Neural progenitor cell (in vitro differentiated cells): Measurements from ENCODE around the gene DOCK11.

ENCODE experiments used
- EZH2 ChIP-seq: fragments of 200-600 bp; sonication (generic); IDR thresholded peaks from 2 replicates; pipeline ENCODE4 v1.6.1; 2017; ENCODE audit warnings: antibody characterized with exemption, mild to moderate bottlenecking, moderate library complexity
- TF ChIP-seq, protein P1 (sequence below): fragments of 200-600 bp; sonication (generic); IDR thresholded peaks from 2 replicates; pipeline ENCODE4 v1.5.1; 2017; ENCODE audit warnings: antibody characterized with exemption, mild to moderate bottlenecking

DNA sequence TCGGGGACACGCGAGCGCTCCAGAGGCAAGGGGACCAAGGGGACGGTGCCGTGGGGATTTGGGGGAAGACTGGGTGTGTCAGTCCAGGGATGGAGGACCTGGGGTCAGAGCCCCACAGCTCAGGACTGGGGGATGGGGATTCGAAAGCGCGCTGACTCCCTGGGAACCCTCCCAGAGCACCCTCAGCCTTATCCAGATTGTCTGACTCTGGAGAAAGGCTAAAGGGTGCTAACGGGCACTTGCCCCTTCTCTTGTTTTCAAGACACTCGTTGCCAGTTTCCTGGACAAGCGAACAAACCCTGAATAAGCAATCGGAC is 1.1 kb downstream of the DOCK11 start:
- TF ChIP-seq, protein P1, sequence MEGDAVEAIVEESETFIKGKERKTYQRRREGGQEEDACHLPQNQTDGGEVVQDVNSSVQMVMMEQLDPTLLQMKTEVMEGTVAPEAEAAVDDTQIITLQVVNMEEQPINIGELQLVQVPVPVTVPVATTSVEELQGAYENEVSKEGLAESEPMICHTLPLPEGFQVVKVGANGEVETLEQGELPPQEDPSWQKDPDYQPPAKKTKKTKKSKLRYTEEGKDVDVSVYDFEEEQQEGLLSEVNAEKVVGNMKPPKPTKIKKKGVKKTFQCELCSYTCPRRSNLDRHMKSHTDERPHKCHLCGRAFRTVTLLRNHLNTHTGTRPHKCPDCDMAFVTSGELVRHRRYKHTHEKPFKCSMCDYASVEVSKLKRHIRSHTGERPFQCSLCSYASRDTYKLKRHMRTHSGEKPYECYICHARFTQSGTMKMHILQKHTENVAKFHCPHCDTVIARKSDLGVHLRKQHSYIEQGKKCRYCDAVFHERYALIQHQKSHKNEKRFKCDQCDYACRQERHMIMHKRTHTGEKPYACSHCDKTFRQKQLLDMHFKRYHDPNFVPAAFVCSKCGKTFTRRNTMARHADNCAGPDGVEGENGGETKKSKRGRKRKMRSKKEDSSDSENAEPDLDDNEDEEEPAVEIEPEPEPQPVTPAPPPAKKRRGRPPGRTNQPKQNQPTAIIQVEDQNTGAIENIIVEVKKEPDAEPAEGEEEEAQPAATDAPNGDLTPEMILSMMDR, result no peak
- no peak for TF ChIP-seq EZH2
